GM10266 (cell line): Measurements from ENCODE around the gene OPA3.

ENCODE experiments used
- DNase-seq: peaks from one replicate; pipeline ENCODE4 v3.0.0; 2012; ENCODE audit errors: extremely low spot score
- CTCF ChIP-seq: IDR thresholded peaks from 2 replicates; pipeline ENCODE4 v1.5.1; 2012; ENCODE audit warnings: mild to moderate bottlenecking, low read depth; ENCODE audit not compliant: control insufficient read depth, insufficient read depth; ENCODE audit errors: missing control alignments

OPA3 gene

GRCh38 chr19:45483033-45483432 lies 101.6 kb downstream of the OPA3 start:
- TF ChIP-seq CTCF, result no peak
- no peak for DNase-seq

- peak; percentile 76 for DNase-seq
- TF ChIP-seq CTCF, result peak; percentile 92
Observed at GRCh38 chr19:45478454-45479238, 106.0 kb downstream of the OPA3 start.

- DNase-seq, result no peak
- no peak for TF ChIP-seq CTCF
Observed at GRCh38 chr19:45477713-45478453, 106.7 kb downstream of the OPA3 start.
